HEK293T (cell line): ENCODE results near the gene ERBB4.

ENCODE experiments used
- FOXA1 ChIP-seq: fragments of 450-650 bp; IDR thresholded peaks from 2 replicates; pipeline ENCODE4 v1.6.1; 2016; ENCODE audit warnings: mild to moderate bottlenecking
- FOXK2 ChIP-seq: fragments of 450-650 bp; IDR thresholded peaks from 2 replicates; pipeline ENCODE4 v1.6.1; 2016; ENCODE audit warnings: mild to moderate bottlenecking
- FOXM1 ChIP-seq: fragments of 450-650 bp; IDR thresholded peaks from 2 replicates; pipeline ENCODE4 v1.6.1; 2017; ENCODE audit warnings: mild to moderate bottlenecking, borderline replicate concordance
- PKNOX1 ChIP-seq: fragments of 450-650 bp; IDR thresholded peaks from 2 replicates; pipeline ENCODE4 v1.6.1; 2016
- SP1 ChIP-seq: fragments of 450-650 bp; IDR thresholded peaks from 2 replicates; pipeline ENCODE4 v1.6.1; 2017
- ZNF384 ChIP-seq: fragments of 450-650 bp; IDR thresholded peaks from 2 replicates; pipeline ENCODE4 v1.6.1; 2016

DNA sequence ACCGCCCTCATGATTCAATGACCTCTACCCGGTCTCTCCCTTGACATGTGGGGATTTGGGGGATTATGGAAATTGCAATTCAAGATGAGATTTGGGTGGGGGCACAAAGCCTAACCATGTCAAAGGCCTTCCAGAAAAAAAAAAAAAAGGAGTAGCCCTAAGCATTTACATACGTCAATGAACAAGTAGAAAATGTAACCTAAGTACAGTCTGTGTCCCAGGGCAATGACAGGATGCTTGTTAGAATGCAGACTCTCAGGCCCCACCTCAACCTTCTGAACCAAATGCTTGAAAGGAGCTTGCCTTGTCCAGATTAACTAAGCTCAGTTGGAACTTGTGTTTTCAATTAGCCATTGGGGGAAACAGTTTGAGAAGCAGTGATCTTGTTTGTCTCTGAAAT, 1180.1 kb downstream of the ERBB4 start:
- no peak for TF ChIP-seq FOXM1
- no peak for TF ChIP-seq SP1
- TF ChIP-seq FOXA1, result no peak
- no peak for TF ChIP-seq FOXK2
- no peak for TF ChIP-seq PKNOX1
- no peak for TF ChIP-seq ZNF384
